Activated CD4-positive, alpha-beta T cell treated with anti-CD3 and anti-CD28 coated beads for 1 hour (primary cell): ENCODE results near the gene POLR2F.

Experiments
- DNase-seq: peaks from one replicate; pipeline ENCODE4 v3.0.0-alpha.2; 2020

Gene POLR2F

DNA sequence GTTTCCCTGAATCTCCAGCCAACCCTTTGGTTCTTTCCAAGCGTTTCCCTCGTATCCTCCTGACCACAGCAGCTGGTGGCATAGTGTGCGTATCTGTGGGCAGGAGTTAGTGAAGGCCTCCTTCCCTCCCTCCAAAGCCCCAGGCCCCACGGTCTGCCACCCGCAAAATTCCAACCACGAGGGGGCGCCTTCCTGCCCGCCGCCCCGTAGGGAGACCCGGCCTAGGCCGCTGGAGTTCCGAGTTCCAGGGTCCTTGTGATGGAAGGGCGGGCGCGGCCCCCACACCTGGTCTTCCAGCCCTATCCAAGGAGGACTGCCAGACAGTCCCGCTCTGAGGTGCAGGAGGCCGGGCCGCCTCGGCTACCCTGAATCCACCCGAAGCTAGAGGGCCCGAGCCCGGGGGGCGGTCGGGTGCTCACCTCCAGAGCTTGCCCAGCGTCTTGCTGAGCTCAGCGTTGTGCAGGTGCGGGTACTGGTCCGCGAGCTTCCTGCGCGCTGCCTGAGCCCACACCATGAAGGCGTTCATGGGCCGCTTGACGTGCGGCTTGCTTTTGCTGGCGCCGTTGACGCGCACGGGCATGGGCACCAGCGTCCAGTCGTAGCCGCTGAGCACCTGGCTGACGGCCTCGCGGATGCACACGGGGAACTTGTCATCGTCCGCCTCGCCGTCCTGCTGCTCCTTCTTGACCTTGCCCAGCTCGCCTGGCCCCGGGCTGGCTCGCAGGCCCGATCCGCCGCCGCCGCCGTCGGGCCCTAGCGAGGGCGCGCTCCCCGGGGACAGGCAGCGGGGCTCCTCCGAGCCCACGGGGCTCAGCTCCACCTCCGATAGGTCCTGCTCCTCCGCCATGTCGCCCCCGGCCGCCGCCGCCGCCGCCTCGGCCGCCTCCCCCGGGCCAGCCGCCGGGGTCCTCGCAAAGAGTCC is 29.7 kb downstream of the POLR2F start:
- DNase-seq: no peak

DNA sequence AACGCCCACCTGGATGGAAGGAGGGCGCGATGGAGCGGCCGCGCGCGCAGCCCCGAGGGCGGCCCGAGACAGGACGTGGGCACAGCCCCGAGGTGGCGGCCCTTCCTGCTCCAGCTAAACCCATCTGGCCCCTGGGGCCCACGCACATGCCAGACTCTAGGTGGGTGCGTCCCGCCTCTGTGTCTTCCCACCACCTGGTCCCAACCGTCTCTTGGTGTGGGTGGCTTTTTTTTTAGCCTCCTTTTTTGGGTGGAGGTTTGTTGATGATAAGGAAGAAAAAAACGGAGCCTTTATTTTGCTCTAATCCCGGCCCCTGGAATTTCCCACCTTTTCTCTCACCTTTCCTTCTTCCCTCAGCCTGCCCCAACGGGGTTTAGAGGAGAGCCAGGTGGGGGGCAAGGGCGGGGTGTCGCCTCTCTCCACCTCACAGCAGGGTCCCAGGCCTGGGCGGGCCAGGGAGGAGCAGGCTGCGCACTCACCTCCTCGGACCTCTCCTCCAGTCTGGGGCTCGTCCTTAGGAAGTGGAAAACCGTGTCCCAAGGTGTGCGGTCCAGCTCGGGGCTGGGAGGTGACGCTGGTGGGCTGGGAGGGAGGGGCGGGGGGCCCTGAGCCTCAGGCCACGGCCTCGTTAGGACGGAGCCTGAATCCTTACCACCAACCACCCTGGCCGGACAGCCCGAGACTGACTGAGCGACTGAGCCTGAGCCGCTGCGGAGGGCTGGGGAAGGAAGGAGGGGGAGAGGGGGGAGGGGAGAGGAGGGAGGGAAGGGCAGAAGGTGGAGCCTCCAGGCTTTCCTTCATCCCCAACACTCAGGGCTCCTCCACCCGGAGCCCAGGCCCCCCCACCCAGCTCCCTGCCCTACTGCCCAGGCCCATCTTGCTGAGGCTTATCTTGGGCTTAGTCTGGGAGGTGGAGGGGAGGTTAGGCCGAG is 30.6 kb downstream of the POLR2F start, which contains the start of gene SOX10:
TSS of gene SOX10 (minus strand) at position 696 of the 932 bp plus-strand sequence. CDS start 771 bp downstream, outside the sequence.
- no peak for DNase-seq

DNA sequence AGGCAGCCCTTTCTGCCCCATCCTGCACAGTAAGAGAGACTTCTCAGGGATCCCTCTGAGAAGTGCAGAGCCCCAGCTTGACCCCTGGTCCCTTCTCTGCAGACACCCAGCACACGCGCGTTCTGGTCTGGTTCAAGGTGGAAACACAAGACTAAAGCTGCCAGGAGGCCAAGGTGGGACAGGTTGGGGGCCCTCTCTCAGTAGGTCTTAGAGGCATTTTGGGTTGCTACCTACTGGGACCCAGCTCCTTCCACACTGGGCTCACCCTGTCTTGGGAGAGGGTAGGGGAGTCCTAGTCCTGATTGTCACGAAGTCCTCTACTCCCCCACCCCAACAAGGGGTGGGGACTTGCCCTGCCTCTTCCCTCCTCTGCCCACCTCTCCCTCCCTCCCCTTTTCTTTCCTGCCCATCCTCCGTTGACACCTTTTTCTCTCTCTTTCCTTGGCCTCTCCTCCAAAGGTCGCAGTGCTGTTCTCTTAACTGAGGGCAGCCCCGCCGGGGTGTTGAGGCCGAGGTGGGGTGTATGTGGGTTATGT is 31.6 kb downstream of the POLR2F start:
- DNase-seq: no peak

DNA sequence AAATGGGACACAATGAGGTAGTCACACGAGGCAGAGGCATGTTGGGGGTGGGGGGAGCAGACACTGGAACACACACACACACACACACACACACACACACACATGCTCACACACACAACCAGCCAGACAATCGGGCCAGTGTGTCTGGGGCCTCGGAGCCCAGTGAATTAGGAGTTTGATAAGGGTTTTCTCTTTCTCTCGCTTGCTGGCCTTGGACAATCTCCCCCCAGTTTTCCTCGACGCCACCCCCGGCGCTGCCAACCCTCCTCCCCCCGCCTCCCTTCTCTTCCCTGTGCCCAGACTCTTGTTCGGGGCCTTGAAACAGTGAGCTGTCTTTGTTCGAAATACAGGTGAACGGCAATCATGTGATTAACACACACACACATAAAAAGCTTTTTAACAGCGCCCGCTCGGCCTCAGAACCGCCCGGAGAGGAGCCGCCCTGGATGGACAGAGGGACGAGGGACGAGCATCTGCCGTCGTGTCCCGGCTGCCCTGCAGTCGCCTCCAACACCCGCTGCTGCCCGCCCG is 32.3 kb downstream of the POLR2F start:
- DNase-seq: no peak

DNA sequence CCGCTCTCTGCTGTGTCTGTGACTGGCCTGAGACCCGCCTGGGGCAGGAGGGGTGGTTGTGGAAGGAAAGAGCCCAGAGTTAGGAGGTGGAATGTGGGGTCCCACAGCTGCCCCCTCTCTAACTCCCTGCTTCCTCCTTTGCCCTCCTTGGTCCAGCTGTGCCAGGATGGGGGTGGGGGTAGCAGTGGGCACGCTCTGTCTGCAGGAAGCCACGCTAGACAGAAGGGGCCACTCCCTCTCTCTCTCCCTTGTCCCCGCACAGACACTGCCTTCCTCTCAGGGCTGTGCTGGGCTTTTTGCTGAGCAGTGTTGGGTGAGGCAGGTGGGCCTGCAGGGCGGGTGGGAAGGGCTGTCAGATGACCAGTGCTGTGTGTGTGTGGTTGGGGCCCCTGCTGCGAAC is 32.9 kb downstream of the POLR2F start:
- DNase-seq: no peak

DNA sequence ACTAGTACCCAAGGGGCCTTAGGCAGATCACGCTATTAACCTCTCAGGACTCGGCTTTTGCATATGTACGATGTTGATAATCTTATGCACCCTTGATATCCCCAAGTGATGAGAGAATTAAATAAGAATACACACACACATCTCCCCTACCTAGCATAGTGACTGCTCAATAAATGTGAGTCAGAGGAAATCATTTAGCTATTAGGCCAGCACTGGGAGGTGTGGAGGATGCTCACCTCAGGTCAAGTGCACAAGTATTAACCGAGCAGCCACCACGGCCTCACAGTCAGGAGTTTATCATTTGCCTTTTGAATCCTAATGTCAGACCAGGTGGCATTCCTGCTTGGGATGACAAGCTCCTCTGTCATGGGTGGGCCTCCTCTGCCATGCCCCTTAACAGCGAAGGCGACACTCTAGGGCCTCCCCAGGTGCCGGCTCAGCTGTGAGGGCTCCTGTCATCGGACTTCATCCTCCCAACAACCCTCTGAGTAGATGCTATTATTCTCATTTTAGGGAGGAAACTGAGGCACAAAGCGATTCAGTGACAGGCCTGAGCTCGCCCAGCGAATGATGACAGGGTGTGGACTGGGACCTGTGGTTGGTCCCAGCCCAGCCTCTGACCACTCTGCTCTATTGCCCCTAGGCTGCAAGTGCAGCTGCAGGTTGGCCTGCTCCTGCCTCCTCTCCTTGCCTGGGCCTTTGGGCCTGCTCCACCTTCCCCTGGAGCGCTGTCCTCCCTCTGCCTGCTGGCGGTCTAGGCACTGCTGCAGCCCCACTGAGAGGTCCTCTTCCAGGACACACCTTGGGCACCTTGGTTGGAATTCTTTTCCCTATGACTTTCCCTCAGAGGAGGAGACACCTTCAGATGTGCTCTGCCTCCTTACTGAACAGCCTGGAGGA is 35.9 kb downstream of the POLR2F start:
- DNase-seq: no peak

DNA sequence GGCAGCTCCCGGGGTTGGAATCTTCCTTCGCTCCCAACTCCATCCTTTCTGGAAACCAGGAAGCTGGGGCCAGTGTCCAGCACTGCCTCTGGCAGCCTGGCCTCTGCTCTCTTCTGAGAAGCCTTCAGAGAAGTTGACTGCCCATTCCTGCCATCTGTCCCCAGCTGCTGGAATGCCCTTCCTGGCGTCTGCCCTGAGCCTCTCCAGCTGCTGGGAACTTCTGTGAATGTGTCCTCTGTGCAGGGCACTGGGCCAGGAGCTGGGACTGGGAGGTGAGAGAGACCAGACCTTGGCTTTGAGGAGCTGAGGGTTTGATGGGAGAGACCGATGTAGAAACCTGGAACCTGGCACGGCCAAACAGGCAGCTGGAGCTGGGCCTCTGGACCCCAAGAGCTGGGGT is 36.8 kb downstream of the POLR2F start:
- DNase-seq: no peak

DNA sequence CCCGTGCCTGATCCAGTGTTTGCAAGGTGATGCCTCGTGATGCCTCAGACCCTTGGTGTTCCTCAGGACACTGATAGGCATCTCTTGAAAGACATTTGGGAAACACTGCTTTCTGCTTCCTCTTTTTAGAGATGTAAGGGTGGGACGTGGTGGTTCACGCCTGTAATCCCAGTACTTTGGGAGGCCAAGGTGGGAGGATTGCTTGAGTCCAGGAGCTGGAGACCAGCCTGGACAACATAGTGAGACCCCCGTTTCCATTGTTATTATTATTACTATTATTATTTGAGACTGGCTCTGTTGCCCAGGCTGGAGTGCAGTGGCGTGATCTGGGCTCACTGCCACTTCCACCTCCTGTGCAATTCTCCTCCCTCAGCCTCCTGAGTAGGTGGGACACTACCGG is 37.4 kb downstream of the POLR2F start:
- no peak for DNase-seq

DNA sequence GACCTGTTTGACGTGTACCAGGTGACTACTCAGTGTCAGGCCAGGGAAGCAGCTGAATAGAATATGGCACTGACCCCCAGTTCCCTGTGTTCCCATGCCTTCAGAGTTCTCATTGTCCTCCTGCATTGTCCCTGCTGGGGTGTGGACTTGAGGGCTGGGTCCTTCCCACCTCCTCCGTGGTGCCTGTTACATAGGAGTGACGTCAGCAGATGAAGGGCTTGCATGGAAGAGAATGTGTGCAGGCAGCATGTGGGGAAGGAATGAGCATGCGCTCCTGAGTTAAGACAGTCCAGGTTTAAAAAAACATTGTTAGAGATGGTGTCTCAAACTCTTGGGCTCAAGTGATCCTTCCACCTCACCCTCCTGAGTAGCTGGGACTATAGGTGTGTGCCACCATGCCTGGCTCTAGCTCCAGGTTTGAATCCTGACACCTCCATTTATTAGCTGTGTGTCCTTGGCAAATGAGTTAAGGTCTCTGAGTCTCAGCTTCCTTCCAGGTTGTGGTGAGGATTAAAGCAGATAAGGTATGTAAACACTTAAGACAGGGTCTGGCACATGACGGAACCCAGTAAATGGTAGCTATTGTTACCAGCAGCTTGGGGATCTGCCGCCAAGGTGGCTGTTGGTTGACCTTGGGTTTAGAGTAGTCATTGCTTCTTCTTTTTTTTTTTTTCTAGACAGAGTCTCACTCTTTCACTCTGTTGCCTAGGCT is 38.4 kb downstream of the POLR2F start:
- DNase-seq: no peak

DNA sequence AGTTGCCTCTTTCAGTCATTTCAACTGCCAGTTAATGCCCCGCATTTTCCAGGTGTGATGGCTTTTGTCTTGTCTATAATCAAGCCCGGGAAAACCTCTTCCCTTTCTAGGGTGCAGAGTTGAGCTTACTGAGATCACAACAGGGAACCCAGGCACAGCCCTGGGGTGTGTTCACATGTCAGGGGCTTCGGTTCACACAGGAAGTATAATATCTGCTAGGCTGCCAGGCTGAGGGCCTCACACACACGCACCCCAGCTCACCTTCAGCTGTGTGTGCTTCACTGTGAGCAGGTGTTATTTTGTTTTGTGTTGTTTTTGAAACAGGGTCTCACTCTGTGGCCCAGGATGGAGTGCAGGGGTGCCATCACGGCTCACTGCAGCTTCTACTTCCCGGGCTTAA is 40.5 kb downstream of the POLR2F start:
- no peak for DNase-seq

DNA sequence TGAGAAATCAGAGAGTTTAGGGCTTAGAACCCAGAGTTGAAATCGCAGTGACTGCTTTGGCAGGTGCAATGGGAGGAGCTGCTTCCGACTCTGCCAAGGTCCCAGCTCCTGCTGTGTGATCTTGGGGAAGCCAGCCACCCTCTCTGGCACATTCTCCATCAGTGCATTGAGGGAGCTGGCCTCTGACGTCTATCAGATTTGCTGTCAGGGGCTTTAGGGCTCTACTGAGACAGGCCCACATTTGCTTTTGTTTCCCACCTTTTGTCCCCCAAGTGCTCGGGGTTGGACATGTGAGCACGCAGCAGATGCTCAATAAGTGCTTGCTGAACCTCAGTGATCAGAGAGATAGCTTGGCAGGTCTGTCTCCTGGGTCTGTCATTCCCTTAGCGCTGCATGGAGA is 41.5 kb downstream of the POLR2F start:
- DNase-seq: no peak

DNA sequence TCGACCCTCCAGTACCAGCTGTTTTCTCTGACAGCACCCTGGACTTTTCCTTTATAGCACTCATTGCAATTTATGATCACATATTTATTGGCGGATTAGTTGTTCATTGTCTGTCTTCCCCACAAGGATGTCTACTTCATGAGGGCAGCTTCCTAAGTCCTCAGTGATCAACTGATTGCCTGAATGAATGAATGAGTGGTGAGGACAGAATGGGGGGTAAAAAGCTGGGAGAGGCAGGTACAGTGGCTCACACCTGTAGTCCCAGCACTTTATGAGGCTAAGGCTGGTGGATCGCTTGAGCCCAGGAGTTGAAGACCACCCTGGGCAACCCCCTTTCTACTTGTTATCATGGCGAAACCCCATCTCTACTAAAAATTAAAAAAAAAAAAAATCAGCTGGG is 42.0 kb downstream of the POLR2F start:
- DNase-seq: no peak

DNA sequence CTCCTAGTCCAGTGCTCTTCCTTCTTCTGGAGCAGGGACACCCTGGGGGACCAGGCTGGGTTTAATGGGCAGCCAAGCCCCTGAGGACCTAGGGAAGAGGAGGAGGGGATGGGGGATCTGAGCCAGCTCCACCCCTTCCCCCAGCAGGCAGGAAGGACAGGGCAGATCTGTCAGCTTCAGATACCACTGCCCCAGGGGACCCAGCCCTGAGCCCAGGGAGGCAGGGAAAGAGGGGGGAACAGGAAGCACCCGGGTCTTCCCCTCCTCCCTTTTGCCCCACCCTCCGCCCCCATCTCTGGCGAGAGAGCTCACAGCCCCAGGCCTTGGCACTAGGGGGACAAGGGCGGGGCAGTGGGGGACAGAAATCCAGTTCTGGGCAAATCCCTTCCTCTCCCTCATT is 42.6 kb downstream of the POLR2F start:
- DNase-seq: no peak

DNA sequence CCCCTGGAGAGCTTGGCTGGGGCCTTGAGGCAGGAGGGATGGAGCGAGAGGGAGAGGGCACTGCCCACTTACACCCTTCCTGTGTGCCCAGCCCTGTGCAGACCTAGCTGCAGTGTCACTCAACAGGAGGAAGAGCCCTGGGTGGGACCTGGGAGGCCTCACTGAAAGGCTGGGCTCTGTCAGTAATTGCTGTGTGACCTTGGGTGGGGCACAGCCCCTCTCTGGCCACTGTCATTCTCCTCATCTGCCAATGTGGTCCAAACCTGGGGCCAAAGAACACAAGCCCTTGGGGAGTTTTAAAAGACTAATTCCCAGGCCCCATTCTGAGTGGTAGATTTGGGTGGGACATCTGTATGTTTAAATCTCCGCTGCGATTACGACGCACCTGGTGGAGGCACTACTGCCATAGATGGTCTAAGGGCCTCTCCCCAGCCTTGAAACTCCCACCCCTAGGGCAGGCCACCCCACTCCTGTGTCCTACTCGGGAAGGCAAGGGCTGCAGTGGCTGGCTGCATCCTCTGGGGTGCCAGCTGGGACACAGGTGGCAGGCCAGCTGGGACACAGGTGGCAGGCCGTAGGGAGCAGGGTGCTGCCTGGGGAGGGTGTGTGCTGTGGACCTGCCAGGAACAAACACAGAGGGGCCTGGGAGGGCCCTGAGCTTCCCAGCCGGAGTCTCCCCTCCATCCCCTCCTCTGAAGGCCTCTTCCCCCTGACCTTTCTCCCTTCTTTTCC is 43.2 kb downstream of the POLR2F start:
- DNase-seq: no peak

DNA sequence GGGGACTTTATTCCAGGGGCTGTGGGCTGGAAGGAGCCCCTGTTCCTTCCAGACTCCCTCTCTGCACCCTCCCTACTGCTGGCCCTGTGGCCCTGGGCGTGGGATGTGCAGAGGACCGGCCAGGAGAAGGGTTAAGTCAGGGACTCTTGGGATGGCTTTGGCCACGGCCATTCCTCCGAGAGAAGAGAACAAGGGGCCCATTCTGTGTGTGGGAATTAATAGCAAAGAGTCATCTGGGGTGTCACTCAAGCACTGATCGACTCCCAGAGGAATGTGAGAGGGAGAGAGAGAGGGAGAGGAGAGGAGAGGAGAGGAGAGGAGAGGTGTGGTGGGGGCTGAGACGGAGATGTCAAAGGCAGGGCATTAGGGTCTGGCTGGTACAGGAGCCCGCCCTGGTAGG is 45.0 kb downstream of the POLR2F start:
- DNase-seq: no peak

DNA sequence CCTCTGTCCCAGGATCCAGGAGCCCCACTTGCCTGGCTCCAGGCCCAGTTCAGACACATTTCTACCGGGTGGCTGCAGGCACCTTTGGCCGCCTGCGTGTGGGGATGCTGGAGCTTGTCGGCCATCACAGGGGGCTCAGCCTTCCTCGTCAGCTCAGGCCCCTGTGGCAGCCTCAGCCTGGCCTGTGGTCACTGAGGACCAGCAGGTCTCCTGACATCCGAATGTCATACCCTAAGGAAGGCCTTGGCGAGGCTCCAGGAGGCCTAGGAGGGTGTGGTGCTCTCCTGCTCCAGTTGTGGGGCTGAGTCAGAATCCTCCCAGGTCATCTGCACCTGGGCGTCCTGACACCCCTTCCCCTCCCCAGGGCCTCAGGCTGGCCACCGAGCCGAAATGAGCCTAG is 45.7 kb downstream of the POLR2F start:
- DNase-seq: no peak

DNA sequence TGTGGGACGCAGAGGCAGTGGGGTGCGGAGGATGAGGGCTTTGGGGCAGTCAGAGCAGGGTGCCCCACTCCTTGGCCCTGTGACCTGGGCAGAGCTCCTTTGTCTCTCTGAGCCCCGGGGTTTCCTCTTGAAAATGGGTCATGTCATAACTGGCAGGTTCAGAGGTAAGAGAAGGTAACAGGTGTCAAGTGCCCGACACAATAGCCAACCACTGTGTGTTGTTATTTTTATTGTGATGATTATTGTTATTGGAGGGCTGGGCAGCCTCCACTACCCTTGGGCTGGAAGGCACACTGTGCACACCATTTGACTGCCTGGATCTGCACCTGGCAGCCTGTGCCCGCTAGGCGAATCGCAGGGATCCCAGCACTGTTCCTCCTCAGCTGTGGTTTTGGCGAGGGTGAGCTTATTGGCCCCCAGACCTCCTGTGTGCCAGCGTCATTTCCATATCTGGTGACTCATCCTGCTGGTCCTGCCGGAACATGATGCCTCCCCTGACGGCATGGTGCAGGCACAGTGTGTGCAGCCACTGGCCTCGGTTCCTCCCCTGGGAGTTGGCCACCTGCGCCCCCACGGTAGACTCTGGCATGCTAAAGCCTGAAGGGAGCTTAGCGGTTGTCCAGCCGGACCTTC is 46.3 kb downstream of the POLR2F start:
- DNase-seq: no peak

DNA sequence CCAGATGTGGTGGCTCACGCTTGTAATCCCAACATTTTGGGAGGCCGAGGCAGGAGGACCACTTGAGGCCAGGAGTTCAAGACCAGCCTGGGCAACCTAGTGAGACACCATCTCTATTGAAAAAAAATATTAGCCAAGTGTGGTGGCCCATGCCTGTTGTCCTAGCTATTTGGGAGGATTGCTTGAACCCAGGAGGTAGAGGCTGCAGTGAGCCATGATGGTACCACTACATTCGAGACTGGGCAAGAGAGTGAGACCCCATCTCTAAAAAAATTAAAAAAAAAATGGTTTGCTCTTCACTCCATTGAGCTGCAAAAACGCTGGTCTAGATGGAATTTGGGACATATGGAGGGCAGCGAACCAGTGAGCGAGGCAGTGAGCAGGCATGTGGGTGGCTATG is 52.4 kb downstream of the POLR2F start:
- no peak for DNase-seq

DNA sequence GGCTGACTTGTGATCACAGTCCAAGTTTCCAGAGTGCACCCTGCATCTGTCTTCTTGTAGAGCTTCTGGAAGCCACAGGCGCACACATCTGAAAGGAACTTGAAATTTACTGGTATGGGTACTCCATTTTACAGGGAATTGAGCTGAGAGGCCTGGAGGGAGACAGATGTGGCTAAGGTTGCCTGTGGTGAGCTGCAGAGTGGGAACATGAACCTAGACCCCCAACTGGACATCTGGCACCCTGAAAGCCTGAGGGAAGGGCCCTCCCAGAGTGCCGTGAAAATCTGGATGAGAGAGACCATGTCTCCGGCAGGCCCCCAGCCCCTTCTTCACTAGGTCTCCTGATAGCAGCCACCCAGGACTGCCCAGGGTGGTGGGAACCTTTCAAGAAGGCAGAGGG is 53.4 kb downstream of the POLR2F start:
- no peak for DNase-seq

DNA sequence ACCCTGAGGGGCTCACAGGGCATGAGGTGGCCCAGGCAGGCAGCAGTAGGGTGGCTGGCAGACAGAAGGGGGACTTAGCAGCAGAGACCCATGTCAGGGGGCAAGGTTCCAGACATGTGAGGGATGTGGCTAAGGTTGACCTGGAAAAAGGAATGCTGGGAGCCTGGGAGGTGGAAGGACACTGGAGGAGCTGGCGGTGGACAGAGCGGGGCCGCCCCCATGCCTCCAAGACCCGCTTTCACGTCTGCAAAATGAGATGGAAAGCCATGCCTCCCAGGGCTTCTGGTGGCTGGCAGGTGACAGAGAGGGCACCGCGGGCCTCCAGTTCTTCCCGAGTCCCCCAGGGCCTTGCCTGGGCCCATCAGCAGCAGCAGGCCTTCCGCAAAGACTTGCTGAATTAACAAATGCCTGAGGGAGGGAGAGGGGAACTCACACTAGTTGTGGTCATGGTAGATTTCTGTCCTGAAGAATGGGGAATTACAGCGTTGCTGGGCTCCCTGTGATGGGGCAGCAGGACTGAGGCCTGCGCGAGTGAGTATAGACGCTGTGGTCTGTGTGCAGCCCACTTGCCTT is 53.9 kb downstream of the POLR2F start:
- no peak for DNase-seq
